LNCaP clone FGC (cell line): ENCODE measurements around the gene ADSS1.

ENCODE experiments used
- DNase-seq: peaks from one replicate; pipeline ENCODE4 v3.0.0-alpha.2; 2011; ENCODE audit warnings: low read depth
- H3K4me3 ChIP-seq: 2 replicates; pipeline ENCODE4 v1.5.1; 2011; ENCODE audit warnings: mild to moderate bottlenecking, low read depth, low read length, control low read depth
- CTCF ChIP-seq: IDR thresholded peaks from 2 replicates; pipeline ENCODE4 v1.5.1; 2012; ENCODE audit warnings: mild to moderate bottlenecking; ENCODE audit not compliant: control insufficient read depth, insufficient read depth; ENCODE audit errors: extremely low read depth

The ADSS1 gene

DNA sequence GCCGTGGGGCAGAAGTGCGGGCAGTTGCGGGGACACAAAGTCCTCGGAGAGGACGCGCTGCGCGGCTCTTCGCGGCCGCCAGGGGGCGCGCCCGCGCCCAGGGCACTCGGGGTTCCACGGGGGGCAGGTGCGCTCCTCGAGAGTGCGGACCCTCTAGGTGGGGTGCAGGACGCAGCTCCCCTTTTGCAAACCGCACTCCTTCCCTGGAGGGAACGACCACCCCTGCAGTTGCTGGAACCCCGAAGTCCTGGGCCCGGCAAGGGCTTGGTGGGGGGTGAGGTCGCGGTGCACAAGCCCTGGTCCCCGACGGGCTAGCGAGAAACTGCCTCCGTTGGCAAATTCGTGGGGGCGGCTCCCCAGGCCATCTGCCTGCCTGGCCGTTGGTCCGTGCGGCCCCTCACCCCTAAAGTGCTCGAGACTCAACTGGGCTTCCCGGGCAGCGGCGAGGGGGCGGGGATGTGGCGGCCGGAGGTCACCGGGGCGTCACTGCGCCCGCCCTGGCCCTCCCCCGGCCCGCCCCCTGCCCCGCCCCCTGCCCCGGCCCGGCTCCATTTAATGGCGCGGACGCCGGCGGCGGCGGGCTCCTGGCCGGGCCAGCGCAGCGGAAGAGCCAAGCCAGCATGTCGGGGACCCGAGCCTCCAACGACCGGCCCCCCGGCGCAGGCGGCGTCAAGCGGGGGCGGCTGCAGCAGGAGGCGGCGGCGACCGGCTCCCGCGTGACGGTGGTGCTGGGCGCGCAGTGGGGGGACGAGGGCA is at the start of gene ADSS1:
Gene ADSS1 (plus strand): TSS at position 579 of the 756 bp plus-strand sequence. CDS start 42 bp downstream, at position 621.
- DNase-seq: no peak
- TF ChIP-seq CTCF: peak; percentile 69

DNA sequence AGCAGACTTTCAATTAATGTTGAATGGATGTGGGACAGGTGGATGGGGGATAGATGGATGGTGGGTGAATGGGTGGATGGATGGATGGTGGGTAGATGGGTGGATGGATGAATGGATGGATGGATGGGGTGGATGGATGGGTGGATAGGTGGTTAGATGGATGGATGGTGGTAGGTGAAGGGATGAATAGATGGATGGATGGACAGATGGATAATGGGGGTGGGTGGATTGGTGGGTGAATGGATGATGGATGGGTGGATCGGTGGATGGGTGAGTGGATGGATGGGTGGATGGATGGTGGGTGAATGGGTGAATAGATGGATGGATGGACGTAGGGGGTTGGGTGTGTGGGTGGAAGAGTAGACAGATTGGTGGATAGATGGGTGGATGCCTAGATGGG is 48.6 kb upstream of the ADSS1 start:
- no peak overlapping the region for H3K4me3 ChIP-seq
- TF ChIP-seq CTCF: no peak
- no peak for DNase-seq

More for the DNA sequence above, at the start of gene ADSS1:
- H3K4me3 ChIP-seq: peak within 1 kb of the TSS; percentile 65

- TF ChIP-seq CTCF: no peak
- no peak overlapping the region for H3K4me3 ChIP-seq
- no peak for DNase-seq
These were observed 47.8 kb upstream of the ADSS1 start for GRCh38 chr14:104676130-104676693.

DNA sequence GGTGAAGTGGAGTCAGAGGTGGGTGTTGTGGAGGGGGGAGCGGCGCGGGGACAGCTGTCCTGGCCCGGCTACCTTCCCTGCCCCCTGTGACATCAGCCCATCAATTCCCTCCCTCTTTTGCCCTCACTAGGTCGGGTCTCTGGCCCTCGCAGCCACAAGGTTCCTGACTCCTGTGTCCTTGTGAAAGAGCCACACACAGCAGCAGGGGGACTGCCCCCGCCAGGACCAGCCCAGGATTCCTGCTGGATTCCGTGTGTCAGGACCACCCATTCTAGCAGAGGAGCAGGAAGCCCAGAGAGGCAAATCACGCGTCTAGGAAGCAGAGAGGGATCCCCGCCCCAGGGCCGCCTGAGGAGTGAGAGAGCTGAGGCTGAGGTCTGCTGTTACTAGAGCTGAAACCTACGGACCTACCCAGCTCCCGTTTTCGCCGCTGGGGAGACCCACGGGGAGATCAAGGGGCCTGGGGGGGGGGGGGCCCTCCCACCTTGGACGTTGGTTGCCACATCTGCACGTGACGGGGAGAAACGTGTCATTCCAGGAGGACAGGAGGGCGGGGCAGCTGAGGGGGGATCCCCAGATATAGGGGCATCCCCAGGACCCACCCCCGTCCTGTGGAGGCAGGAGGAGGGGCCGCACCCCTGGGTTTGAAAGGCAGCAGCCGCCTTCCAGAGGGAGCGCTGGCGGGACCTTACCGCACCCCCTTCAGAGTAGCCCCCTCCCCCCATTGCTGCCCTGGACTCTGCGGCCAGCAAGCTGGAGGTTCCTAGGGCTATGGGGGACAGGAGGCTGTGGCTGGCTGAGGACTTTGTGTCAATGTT is 47.1 kb upstream of the ADSS1 start:
- no peak for DNase-seq
- no peak overlapping the region for H3K4me3 ChIP-seq
- TF ChIP-seq CTCF: no peak

DNA sequence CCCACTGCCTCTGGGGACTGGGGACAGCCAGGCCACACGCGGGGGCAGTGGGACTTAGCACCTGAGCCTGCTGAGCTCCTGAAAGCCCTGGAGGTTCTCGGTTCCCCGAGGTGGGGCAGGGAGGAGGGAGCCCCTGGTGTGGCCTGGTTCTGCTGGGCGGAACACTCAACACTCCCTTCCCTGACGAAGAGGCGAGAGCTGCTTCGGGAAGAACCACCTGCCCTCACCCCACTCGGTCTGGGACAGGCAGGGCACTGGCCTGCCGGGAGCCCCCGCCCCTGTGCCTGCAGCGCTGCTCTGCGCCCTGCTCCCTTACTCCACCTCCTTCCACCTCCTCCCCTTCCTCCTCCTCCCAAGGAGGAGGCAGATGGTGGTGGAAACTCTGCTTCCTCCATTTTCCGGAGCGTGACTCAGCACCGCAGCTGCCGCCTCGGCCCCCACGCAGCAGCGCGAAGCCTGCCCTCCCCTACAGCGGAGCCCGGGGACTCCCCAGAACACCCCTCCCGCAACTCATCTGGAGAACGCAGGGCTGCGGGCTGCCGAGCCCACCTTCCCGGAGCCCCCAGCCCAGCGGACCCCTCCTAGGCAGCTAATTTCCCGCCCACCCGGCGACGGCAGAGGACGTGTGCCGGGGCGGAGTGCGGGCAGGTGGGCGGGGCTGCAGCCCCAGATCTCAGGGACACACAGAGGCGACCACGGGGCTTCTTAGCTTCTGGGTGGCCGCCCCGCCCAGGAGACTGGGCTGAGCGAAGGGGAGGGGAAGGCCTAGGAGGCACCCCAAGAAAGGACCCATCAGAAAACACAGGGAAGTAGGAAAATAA is 46.3 kb upstream of the ADSS1 start:
- no peak overlapping the region for H3K4me3 ChIP-seq
- TF ChIP-seq CTCF: no peak
- no peak for DNase-seq

- no peak for TF ChIP-seq CTCF
- no peak for DNase-seq
- no peak overlapping the region for H3K4me3 ChIP-seq
These were observed 45.7 kb upstream of the ADSS1 start for GRCh38 chr14:104678346-104678745.
